HAP-1 (cell line): ENCODE measurements around the gene ANKS1B.

Experiments
- DNase-seq, 2 experiments: peaks; one replicate each; pipeline ENCODE4 v3.0.0-alpha.2; 2016 to 2020; ENCODE audit warnings: low spot score in 2 of 2
- H3K27me3 ChIP-seq: fragments of 250-450 bp; sonication (Bioruptor Pico); 2 replicates; pipeline ENCODE4 v1.5.1; 2020; ENCODE audit warnings: low read depth, mild to moderate bottlenecking, moderate library complexity
- H3K36me3 ChIP-seq: fragments of 250-450 bp; sonication (Bioruptor Pico); replicated peaks from 2 replicates; pipeline ENCODE4 v1.5.1; 2020; ENCODE audit warnings: mild to moderate bottlenecking
- H3K4me1 ChIP-seq: fragments of 250-450 bp; sonication (Bioruptor Pico); 2 replicates; pipeline ENCODE4 v1.5.1; 2020; ENCODE audit warnings: mild to moderate bottlenecking
- H3K4me3 ChIP-seq: fragments of 250-450 bp; sonication (Bioruptor Pico); 2 replicates; pipeline ENCODE4 v1.5.1; 2020; ENCODE audit warnings: mild to moderate bottlenecking, moderate library complexity
- H3K9me3 ChIP-seq: fragments of 250-450 bp; sonication (Bioruptor Pico); 2 replicates; pipeline ENCODE4 v1.5.1; 2020; ENCODE audit warnings: mild to moderate bottlenecking, moderate library complexity
- in situ Hi-C: fragments of 300-500 bp; cut with MboI; formaldehyde crosslinking; loops from 3 replicates; pipeline ENCODE4 v1.14.3; 2020; ENCODE audit warnings: low sequenced_read_pairs, inconsistent platforms, mixed read lengths

ANKS1B gene

GRCh38 chr12:98736352-98737321 lies 1248.1 kb downstream of the ANKS1B start:
- Histone ChIP-seq H3K4me1 (peaks cover under 1% of the 10 kb centered on the region; the same call in 1 of the 2 replicates), H3K9me3 (peaks cover 4% of the 10 kb centered on the region; the same call in 1 of the 2 replicates), H3K27me3 (no peaks in the 10 kb centered on the region), H3K36me3 (no peaks in the 10 kb centered on the region), H3K4me3 (no peak overlapping the region)
- no peak for DNase-seq
- in situ Hi-C loops = loop anchor here (25.0 kb wide), 1 partner anchor 251 kb away; no protein-coding TSS in a partner anchor

- DNase-seq = no peak
- H3K4me3 ChIP-seq = no peak overlapping the region
- in situ Hi-C loops = loop anchor here (25.0 kb wide), 1 partner anchor 251 kb away; no protein-coding TSS in a partner anchor
These were observed 1248.9 kb downstream of the ANKS1B start for GRCh38 chr12:98735821-98736220.

DNA sequence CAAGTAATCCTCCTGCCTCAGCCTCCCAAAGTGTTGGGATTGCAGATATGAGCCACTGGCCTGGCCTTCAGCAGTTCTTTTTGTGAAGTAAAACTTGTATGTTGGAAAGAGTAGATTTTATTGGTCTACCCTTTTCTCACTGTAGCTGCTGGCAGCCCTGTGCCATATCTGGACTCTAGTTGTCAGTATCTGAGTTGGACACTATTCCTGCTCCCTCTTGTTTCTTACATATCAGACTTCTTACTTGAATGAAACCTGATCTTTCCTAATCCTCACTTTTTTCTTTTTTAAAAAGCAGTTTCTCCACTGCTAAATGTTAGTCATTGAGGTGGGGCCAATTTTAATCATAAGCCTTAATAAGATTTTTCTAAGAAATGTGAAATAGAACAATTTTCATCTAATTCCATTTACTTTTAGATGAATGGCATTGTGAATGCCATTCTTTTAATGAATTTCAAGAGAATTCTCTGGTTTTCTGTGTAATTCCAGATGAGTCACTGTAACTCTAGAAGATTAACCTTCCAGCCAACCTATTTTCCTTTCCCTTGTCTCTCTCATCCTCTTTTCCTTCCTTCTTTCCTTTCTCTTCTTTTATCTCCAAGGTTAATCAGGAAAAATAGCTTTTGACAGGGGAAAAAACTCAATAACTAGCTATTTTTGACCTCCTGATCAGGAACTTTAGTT lies 1250.9 kb downstream of the ANKS1B start:
- Histone ChIP-seq H3K36me3 (no peaks in the 10 kb centered on the region; the same call in 1 of the 2 replicates), H3K27me3 (no peaks in the 10 kb centered on the region), H3K4me1 (no peaks in the 10 kb centered on the region), H3K4me3 (no peak overlapping the region), H3K9me3 (no peaks in the 10 kb centered on the region)
- in situ Hi-C loops = loop anchor here (25.0 kb wide), 1 partner anchor 253 kb away; no protein-coding TSS in a partner anchor
- DNase-seq = no peak

More at GRCh38 chr12:98735821-98736220, 1248.9 kb downstream of the ANKS1B start:
- Histone ChIP-seq H3K27me3 (no peaks in the 10 kb centered on the region), H3K4me1 (no peaks in the 10 kb centered on the region), H3K36me3 (no peaks in the 10 kb centered on the region), H3K9me3 (peaks cover 2% of the 10 kb centered on the region; the same call in 1 of the 2 replicates)

DNA sequence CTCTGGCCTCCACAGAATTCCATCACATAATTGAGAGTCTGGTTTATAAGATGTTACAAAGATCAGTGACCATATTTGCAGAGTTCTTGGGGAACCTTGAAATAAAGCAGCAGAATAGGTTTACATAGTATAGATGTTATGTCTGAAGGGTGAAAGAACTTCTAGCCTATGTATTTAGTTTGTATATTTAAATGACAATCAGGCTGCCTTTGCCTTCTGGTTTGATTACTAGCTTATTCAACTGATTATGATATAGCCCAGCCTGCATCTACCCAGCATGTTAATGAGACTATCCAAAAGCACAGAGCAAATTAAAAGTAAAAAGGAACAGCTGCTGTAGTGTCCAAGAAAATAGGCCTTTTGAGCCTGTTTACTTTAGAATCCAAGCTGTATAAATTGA lies 1254.3 kb downstream of the ANKS1B start:
- in situ Hi-C loops = loop anchor here (25.0 kb wide), 1 partner anchor 257 kb away; no protein-coding TSS in a partner anchor
- Histone ChIP-seq H3K27me3 (no peaks in the 10 kb centered on the region), H3K4me1 (no peaks in the 10 kb centered on the region), H3K4me3 (no peak overlapping the region), H3K9me3 (no peaks in the 10 kb centered on the region), H3K36me3 (peaks cover 6% of the 10 kb centered on the region)
- no peak for DNase-seq

GRCh38 chr12:98727196-98727595 lies 1257.5 kb downstream of the ANKS1B start:
- H3K36me3 ChIP-seq = peaks cover 12% of the 10 kb centered on the region
- no peaks in the 10 kb centered on the region for H3K4me1 ChIP-seq
- no peaks in the 10 kb centered on the region for H3K27me3 ChIP-seq
- H3K4me3 ChIP-seq = no peak overlapping the region
- H3K9me3 ChIP-seq = no peaks in the 10 kb centered on the region
- DNase-seq = no peak
- in situ Hi-C loops = loop anchor here (25.0 kb wide), 1 partner anchor 260 kb away; no protein-coding TSS in a partner anchor

- Histone ChIP-seq H3K36me3 (peaks cover 12% of the 10 kb centered on the region), H3K27me3 (no peaks in the 10 kb centered on the region)
- in situ Hi-C loops = loop anchor here (25.0 kb wide), 1 partner anchor 262 kb away; no protein-coding TSS in a partner anchor
These were observed 1259.1 kb downstream of the ANKS1B start for GRCh38 chr12:98725476-98726247.

DNA sequence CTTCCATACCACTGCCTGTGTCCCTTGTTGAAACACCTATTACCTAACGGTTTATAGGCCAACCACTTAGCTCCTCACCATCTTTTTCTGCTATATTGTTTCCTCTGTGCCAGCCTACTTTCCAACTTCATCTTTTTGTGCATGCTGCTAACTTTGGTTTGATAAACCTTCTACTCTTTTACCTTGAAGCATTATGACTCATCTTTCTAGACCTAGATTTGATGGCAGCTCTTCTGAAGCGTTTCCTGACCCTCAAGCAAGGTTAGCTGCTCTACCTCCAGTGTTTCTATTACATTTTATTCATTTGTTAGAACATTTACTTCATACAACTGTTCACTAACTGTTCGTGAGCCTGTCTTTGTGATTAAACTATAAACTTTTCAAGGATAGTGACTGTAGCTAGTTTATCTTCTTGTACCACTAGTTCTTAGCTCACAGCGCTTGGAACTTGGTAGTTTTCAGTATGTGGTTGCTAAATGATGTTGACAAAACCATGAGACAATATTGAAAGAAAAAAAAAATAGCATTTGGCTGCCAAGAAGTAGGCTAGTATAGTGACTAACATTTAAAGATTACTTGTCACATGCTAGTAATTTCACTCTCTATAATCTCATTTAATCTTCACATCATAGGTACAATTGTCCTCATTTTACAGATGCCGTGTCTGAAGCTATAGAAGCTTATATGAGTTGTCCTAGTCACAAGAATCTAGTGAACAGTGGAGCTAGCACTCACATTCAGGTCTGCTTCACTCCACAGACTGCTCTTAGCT lies 1260.2 kb downstream of the ANKS1B start:
- no peak overlapping the region for H3K4me3 ChIP-seq
- H3K4me1 ChIP-seq = no peaks in the 10 kb centered on the region
- H3K9me3 ChIP-seq = no peaks in the 10 kb centered on the region
- no peak for DNase-seq
- peaks cover 12% of the 10 kb centered on the region for H3K36me3 ChIP-seq
- H3K27me3 ChIP-seq = no peaks in the 10 kb centered on the region
- in situ Hi-C loops = loop anchor here (25.0 kb wide), 1 partner anchor 263 kb away; no protein-coding TSS in a partner anchor

More at GRCh38 chr12:98725476-98726247, 1259.1 kb downstream of the ANKS1B start:
- H3K9me3 ChIP-seq = no peaks in the 10 kb centered on the region
- DNase-seq = peak; percentile 14 to 71
- H3K4me3 ChIP-seq = no peak overlapping the region
- H3K4me1 ChIP-seq = no peaks in the 10 kb centered on the region

- in situ Hi-C loops = no loop called here
- no peak for DNase-seq
- H3K9me3 ChIP-seq = no peaks in the 10 kb centered on the region
- H3K4me3 ChIP-seq = no peak overlapping the region
- peaks cover 8% of the 10 kb centered on the region for H3K36me3 ChIP-seq
- H3K4me1 ChIP-seq = no peaks in the 10 kb centered on the region
- H3K27me3 ChIP-seq = no peaks in the 10 kb centered on the region
These were observed 1263.5 kb downstream of the ANKS1B start for GRCh38 chr12:98721204-98721702.

DNA sequence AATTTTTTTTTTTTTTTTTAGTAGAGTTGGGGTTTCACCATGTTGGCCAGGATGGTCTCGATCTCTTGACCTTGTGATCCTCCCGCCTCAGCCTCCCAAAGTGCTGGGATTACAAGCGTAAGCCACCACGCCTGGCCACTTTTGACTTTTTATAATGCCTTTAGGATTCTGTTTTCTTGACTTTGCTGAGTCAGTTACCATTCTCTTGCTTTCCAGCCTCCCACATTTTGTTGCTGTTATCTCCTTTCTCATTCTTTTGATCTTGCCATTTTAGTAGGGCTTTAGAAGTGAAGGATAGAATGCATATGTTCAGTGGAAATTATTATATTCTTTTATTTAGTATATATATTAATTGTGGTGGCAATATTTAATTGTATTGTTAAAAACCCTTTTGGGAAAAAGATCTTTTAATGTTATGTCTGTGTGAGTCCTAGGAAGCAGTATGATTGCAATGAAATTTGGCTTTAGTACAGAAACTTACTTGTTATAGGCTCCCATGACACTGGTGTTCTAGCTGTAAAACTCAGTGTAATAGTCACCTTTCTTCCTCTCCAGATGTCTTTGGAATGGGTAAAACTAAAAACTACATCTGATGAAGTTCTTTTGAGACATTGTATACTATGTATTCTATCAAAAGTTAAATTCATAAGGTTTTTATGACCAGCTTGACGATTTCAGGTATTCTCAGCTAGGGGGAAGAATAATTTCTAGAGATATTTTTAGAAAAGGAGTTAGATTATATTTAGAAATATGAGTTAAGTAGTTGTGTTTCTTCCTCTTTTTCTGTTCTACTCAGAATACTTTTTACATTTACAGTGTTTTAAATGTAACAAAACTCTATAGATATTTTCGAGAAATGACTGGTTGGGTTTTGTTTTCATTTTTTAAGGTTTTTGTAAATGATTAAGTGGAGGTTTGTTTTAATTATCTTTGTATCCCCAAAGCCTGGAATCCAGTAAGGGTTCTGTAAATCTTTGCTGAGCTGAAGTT lies 1264.9 kb downstream of the ANKS1B start:
- Histone ChIP-seq H3K27me3 (no peaks in the 10 kb centered on the region), H3K36me3 (peaks cover 4% of the 10 kb centered on the region), H3K9me3 (no peaks in the 10 kb centered on the region), H3K4me1 (no peaks in the 10 kb centered on the region), H3K4me3 (no peak overlapping the region)
- no peak for DNase-seq
- in situ Hi-C loops = no loop called here

DNA sequence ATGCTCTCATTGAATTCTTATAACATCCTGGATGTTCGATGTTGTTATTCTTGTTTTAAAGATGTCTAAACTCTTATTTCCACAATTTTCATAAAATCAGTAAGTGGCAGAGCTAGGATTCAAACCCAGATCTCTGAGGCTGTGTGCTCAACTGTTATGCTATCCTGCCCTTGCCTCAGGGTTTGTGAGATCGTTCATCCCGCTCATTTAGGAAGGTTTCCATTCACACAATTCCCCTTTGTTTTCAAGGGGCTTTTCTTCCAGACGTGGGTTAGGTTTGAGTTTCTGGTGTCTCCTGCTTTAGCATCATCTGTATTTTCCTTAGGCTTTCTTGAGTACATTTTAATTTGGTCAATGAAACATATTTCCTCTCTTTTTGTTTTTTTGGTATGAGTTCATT lies 1270.3 kb downstream of the ANKS1B start:
- Histone ChIP-seq H3K9me3 (no peaks in the 10 kb centered on the region), H3K27me3 (no peaks in the 10 kb centered on the region), H3K36me3 (peaks cover 6% of the 10 kb centered on the region), H3K4me3 (no peak overlapping the region), H3K4me1 (peaks cover 5% of the 10 kb centered on the region; the same call in 1 of the 2 replicates)
- in situ Hi-C loops = no loop called here
- no peak for DNase-seq

DNA sequence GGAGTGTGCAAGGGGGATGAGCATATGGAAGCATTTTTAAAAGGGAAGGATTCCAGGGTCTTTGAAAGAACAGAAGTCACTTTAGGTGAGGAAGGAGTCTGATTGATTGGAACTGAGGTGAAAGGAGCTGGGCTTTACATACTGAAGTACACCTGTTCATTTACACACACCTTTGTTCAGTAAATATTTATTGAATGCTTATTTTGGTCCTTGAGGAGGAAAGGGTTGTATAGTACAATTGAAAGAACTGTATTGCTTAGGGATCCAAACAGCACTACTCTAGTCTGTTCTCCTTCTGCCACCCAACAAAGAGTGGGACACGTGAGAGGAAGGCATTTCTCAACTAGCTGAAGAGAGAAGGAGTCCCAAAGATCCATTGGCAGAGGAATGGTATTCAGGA lies 1275.7 kb downstream of the ANKS1B start:
- peaks cover 24% of the 10 kb centered on the region for H3K36me3 ChIP-seq
- DNase-seq = no peak
- no peak overlapping the region for H3K4me3 ChIP-seq
- in situ Hi-C loops = no loop called here
- no peaks in the 10 kb centered on the region for H3K27me3 ChIP-seq
- peaks cover 8% of the 10 kb centered on the region for H3K4me1 ChIP-seq
- H3K9me3 ChIP-seq = no peaks in the 10 kb centered on the region
